ENCODE results near the gene HSBP1L1.

- TF ChIP-seq CTCF (IDR thresholded peaks at IDR 0.05) (no peak), POLR2A (IDR thresholded peaks at IDR 0.05) (no peak), EP300 (IDR thresholded peaks at IDR 0.05) (no peak)
Observed at GRCh38 chr18:80004600-80005342, 40.3 kb downstream of the HSBP1L1 start.
